Adrenal gland (tissue), 12 donors: ENCODE results near the gene ATP5F1B. TPM values are rescaled to one million over a fixed set of nuclear protein-coding genes. Genes with fewer than 3 reads are reported as not detected.

ENCODE experiments used
- DNase-seq, 7 donors: peaks; one replicate each; pipeline ENCODE4 v3.0.0-alpha.2; 2019 to 2020
- H3K27ac ChIP-seq, 5 donors: fragments of 200-600 bp; sonication (generic) in 4 of 5; 1 replicate in 3 of 5; 2 replicates in 2 of 5; pipeline versions ENCODE4 v1.5.1 to v1.8.0; 2016 to 2020; ENCODE audit warnings: mild to moderate bottlenecking in 1 of 5
- H3K27me3 ChIP-seq: fragments of 200-600 bp; 2 replicates; pipeline ENCODE4 v1.8.0; 2021
- H3K36me3 ChIP-seq, 2 donors: fragments of 200-600 bp; replicated peaks in 1 of 2; 1 replicate in 1 of 2; 2 replicates in 1 of 2; pipeline versions ENCODE4 v1.5.1 to v1.8.0; 2018 to 2022
- H3K4me1 ChIP-seq, 2 donors: fragments of 200-600 bp; replicated peaks in 1 of 2; 1 replicate in 1 of 2; 2 replicates in 1 of 2; pipeline versions ENCODE4 v1.5.1 to v1.8.0; 2018 to 2021
- H3K4me3 ChIP-seq, 4 donors: fragments of 200-600 bp; sonication (generic) in 3 of 4; one replicate each; pipeline ENCODE4 v1.5.1; 2016 to 2018
- H3K9me3 ChIP-seq, 3 donors: fragments of 200-600 bp; sonication (generic) in 1 of 3; replicated peaks in 1 of 3; 1 replicate in 2 of 3; 2 replicates in 1 of 3; pipeline versions ENCODE4 v1.5.1 to v1.8.0; 2016 to 2021
- CTCF ChIP-seq, 6 experiments: fragments of 450-650 bp in 4 of 6; fragments of 200-600 bp in 2 of 6; sonication (generic) in 1 of 6; IDR thresholded peaks; 1 replicate in 5 of 6; 2 replicates in 1 of 6; pipeline versions ENCODE4 v1.5.1 to v1.8.0; 2016 to 2021; ENCODE audit warnings: antibody characterized with exemption in 6 of 6, mild to moderate bottlenecking in 2 of 6, moderate library complexity in 1 of 6
- POLR2A ChIP-seq, 2 donors: fragments of 450-650 bp; IDR thresholded peaks; one replicate each; pipeline ENCODE4 v1.6.1; 2017; ENCODE audit warnings: antibody characterized with exemption in 2 of 2, mild to moderate bottlenecking in 2 of 2, moderate library complexity in 1 of 2
- WGBS, 4 donors: extraction: QIAGEN DNeasy Blood & Tissue Kit in 2 of 4; methylation state at CpG; one replicate each; pipeline versions ENCODE4 v1.1.5 to v1.1.7; 2013 to 2017; 5-methylcytosine and 5-hydroxymethylcytosine counted together
- intact Hi-C, 2 donors: fragments of 100-400 bp; cut with DNase I; formaldehyde crosslinking; loops; one replicate each; pipeline versions ENCODE4 v1.14.1 to v1.15.0; 2022 to 2023
- polyA plus RNA-seq, 3 donors: library from polyadenylated mRNA; stranded (reverse); fragments of 200-250 nt in 2 of 3; fragments of 350-450 nt in 1 of 3; fragmentation: Illumina TruSeq in 1 of 3; extraction: RNeasy Lipid Tissue Mini Kit (QIAGEN cat#74804) in 1 of 3; gene quantifications; one replicate each; pipeline ENCODE4 v1.2.3, GENCODE V29; 2013 to 2014
- total RNA-seq, 9 donors: library from RNA; depleted of rRNA in 4 of 9; stranded (reverse); fragments of >200 nt in 4 of 9; fragments of 120-200 nt in 1 of 9; fragmentation: NEBNext Ultra II Directional in 1 of 9; extraction: Animal tissue kit (Norgen Biotek cat#: 25700) in 1 of 9; gene quantifications; one replicate each; pipeline versions ENCODE4 v1.1.0 to v1.2.4, GENCODE V29; 2013 to 2023
- donor health status: healthy with polysubstance abuse.
- donor health status: Bipolar disorder and iron deficiency.
- donor health status: DM: yes; HTN: yes; CAD: no.
- donor health status: DM: no; HTN: no; CAD: no.
- donor health status: DM: no; HTN: no; CAD: no.
- donor health status: DM: yes; HTN: yes; CAD: no.

ATP5F1B gene
- total and polyA plus RNA-seq, 12 donors: 306 to 1,296 (median 754) TPM

GRCh38 chr12:56636675-56637540 lies 8.9 kb downstream of the ATP5F1B start:
- H3K4me1 ChIP-seq: peaks cover 33 to 46% of the 10 kb centered on the region in 2 donors
- peak; percentile 99 to 100 (median 99) for DNase-seq

GRCh38 chr12:56635806-56636674 lies 9.7 kb downstream of the ATP5F1B start:
- 0 to 2% (median 1%) methylated on average over 13 to 20 of the region's 20 CpGs for WGBS, 4 donors
- peaks cover 0 to 39% of the 10 kb centered on the region in 2 donors for H3K36me3 ChIP-seq
- H3K9me3 ChIP-seq: no peaks in the 10 kb centered on the region
- H3K27me3 ChIP-seq: no peaks in the 10 kb centered on the region
- peak overlapping the region; percentile 7 to 84 (median 72) for H3K4me3 ChIP-seq
- peaks cover 34 to 48% of the 10 kb centered on the region in 2 donors for H3K4me1 ChIP-seq
- intact Hi-C loops: loop anchor here in 1 of 2 donors (10.0 kb wide), 1 partner anchor 121 kb away; no protein-coding TSS in a partner anchor
- TF ChIP-seq CTCF (IDR thresholded peaks at IDR 0.05) (peak in 1 of 6 experiments; percentile 7), POLR2A (IDR thresholded peaks at IDR 0.05) (peak in 1 of 2 donors; percentile 78)
- DNase-seq: peak; percentile 90 to 97 (median 93)
- H3K27ac ChIP-seq: peak overlapping the region; percentile 61 to 96 (median 94)

More at GRCh38 chr12:56636675-56637540, 8.9 kb downstream of the ATP5F1B start:
- WGBS, 4 donors: 0 to 2% (median 1%) methylated on average over 6 to 12 of the region's 12 CpGs
- H3K27me3 ChIP-seq: no peaks in the 10 kb centered on the region
- H3K9me3 ChIP-seq: no peaks in the 10 kb centered on the region
- intact Hi-C loops: loop anchor here in 1 of 2 donors (10.0 kb wide), 1 partner anchor 122 kb away; no protein-coding TSS in a partner anchor
- peak overlapping the region; percentile 61 to 96 (median 94) for H3K27ac ChIP-seq
- TF ChIP-seq CTCF (IDR thresholded peaks at IDR 0.05) (peak; percentile 40 to 77 (median 64)), POLR2A (IDR thresholded peaks at IDR 0.05) (peak in 1 of 2 donors; percentile 73)
- H3K4me3 ChIP-seq: peak overlapping the region in 2 of 4 donors; percentile 78 to 84
- peaks cover 0 to 48% of the 10 kb centered on the region in 2 donors for H3K36me3 ChIP-seq

GRCh38 chr12:56634837-56635791 lies 10.7 kb downstream of the ATP5F1B start:
- intact Hi-C loops: loop anchor here (5.0 to 10.0 kb wide), 3 partner anchors 38 to 120 kb away; partner anchors contain the start of gene PTGES3 (in 1 of the 2)
- no peaks in the 10 kb centered on the region for H3K27me3 ChIP-seq
- WGBS, 4 donors: 0 to 1% (median 1%) methylated on average over 23 to 47 of the region's 47 CpGs
- peak; percentile 81 to 92 (median 87) for DNase-seq
- peaks cover 0 to 30% of the 10 kb centered on the region in 2 donors for H3K36me3 ChIP-seq
- peak overlapping the region; percentile 61 to 96 (median 94) for H3K27ac ChIP-seq
- H3K4me1 ChIP-seq: peaks cover 38 to 54% of the 10 kb centered on the region in 2 donors
- TF ChIP-seq CTCF (IDR thresholded peaks at IDR 0.05) (peak; percentile 8 to 58 (median 46)), POLR2A (IDR thresholded peaks at IDR 0.05) (peak; percentile 39 to 87)
- no peaks in the 10 kb centered on the region for H3K9me3 ChIP-seq
- peak overlapping the region; percentile 26 to 84 (median 70) for H3K4me3 ChIP-seq
